GM19023 (cell line): ENCODE data around the gene ALPL.
"Not testable (repeated sequence)": the region's sequence is repeated elsewhere in the genome, so short reads cannot be mapped to it uniquely, and the experiment has no call there.

ENCODE experiments used
- ATAC-seq: cut with Tn5 transposase; IDR thresholded peaks from one replicate; pipeline ENCODE4 v1.9.1; 2021; ENCODE audit warnings: mild to moderate bottlenecking, moderate library complexity; ENCODE audit not compliant: unreplicated experiment

ALPL gene

DNA sequence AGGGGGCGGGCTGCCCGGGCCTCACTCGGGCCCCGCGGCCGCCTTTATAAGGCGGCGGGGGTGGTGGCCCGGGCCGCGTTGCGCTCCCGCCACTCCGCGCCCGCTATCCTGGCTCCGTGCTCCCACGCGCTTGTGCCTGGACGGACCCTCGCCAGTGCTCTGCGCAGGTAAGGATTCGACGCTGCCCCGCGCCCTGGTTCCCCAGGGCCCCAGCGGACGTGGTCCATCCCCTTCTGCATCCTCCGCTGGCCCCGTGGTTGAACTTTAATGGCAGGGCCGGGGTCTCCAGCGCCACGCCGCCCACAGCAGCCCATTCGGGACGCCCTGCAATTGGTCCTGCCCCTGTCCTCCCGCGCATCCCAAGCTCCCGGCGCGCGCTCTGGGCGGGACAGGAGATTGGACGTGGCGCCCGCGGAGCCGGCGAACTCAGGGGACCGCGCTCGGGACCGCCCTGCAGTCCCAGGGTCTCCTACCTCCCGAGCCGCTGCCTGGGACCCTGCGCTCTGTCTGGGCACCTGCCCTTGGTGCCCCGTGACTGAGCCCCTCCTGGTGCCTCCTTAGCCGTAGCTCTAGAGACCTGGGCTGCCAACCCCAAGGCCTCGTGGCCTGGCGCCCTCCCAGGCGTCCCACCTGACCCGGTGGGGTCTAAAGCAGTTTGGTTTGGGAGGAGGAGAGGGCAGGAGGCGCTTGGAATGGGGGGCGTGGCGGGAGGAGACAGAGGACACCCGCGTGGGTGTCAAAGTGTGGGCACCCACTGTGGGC lies at the start of gene ALPL:
Gene ALPL, plus strand, starts transcription at position 73 of the 762 bp plus-strand sequence. CDS start 44,659 bp downstream, outside the sequence.
- no peak for ATAC-seq

DNA sequence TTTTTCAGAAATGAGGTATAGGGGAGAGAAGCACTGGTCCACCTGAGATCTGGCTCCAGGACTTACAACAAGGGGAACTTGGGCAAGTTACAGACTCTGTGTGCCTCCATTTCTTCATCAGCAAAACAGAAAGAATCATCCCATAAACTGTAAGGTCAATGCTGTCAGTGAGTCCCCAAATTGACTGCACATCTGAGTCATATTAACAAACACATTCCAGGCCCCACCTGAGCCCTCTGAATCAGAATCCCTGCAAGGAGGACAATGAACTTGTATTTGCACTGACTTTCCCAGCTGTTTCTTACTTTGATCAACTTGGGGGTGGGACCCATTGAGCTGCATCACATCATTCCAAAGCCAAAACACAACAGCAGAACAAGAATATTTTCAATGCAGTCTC lies 44.1 kb upstream of the ALPL start:
- ATAC-seq: not testable (repeated sequence)

DNA sequence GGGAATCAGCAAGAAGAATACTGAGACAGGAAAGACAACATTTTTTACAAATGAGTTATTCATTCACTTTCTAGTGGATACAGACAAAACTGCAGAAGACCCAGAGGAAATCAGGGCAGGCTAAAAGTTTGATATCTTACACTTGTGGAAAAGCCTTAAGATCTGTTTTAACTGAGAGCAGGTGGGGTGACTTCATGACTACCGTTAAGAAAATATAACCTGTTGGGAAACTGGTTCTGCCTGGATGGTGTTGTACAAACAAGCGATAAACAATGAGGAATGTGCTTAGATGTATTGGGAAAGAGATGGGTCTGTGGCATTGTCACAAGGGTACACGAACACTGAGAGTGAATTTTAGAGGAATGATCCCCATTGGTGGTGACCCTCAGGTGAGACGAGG lies 41.3 kb upstream of the ALPL start:
- not testable (repeated sequence) for ATAC-seq

DNA sequence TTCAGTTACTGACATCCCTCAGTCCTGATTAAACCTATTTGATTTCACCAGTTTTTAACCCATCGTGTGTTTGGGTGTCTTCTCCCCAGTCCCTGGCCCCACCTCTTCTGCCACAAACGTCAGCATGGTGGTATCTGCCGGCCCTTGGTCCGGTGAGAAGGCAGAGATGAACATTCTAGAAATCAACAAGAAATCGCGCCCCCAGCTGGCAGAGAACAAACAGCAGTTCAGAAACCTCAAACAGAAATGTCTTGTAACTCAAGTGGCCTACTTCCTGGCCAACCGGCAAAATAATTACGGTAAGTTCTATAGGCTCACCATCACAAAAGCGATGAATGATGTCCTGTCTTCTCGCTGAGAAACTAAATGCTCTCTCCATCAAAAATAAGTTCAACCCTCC lies 40.6 kb upstream of the ALPL start:
- no peak for ATAC-seq

DNA sequence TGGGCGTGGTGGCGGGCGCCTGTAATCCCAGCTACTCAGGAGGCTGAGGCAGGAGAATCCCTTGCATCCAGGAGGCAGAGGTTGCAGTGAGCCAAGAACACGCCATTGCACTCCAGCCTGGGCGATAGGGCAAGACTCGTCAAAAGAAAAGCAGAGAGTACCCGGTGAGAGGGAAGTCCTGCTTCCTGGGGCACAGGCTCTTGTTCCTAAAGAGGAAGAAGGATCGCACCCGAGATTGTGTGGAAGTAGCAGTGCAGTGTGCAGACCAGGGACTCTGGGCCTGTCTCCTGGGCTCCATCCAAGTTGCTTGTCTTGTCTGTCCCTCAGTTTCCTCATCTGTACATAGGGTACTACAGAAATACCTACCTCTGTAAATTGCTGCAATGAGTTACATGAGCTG lies 39.6 kb upstream of the ALPL start:
- ATAC-seq: no peak

DNA sequence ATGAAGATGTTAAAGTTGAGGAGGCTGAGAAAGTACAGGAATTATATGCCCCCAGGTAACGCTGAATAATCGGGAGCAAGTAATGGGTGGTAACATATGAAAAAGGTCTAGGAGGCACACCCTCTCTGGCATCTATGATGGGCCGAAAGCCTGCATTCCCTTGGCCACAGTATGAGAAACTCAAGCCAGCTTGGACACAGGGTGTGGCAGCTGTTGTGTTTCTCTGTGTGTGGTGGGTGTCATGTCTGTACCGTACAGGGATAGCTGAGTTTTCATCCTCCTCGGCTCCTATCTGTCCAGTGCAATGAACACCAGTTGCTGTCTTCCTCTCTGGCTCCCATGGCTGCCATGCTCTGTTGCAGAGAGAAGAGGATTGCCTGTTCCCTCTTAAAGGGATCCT lies 36.4 kb upstream of the ALPL start:
- no peak for ATAC-seq

DNA sequence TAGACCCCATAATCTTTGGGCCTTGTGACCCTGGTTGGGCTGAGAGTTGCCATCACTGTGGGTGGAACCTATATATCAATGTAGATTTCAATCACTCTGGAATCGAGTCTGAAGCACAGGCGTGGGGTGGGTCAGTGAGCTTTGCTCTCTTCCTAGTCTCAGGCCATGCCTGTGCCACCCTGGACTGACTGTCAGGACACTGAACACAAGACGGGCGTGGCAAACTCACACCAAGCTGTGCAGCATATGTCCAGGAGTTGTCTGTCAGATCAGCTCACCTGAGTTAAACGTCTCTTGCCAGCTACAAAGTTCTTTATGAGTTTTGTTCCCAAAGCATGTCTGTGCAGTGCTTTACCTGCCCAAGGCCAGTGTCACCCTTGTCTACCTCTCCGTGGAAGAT lies 30.9 kb upstream of the ALPL start:
- no peak for ATAC-seq

DNA sequence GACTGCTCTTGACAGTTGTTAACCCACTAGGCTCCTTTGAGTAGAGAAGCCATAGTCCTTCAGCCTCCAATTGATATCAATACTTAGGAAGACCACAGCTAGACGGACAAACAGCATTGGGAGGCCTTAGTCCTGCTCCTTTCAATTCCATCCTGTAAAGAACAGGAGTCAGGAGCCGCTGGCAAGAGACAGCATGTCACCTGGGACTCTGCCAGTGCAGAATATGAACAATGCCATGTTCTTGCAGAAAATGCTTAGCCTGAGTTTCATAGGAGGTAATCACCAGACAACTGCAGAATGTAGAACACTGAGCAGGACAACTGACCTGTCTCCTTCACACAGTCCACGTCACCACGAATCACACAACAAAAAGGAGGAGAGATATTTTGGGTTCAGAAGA lies 25.3 kb upstream of the ALPL start:
- ATAC-seq: not testable (repeated sequence)

DNA sequence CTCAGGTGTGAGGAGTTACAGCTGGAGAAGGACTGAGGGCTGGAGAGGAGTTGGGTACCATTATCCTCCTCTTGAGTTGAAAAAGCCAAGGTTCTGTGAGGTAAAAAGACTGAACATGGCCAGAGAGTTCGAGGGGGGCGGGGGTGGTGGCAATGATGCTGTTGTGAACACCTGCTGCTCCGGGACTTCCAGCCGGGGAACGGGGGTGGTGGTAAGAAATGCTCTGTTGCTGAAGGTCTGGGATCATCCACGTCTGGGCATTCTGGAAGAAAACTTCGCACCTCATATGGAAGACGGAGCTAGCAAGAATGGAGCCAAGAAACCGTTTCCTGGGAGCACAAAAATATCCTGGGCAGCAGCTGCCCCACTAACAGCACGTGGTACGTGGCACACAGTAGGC lies 20.1 kb upstream of the ALPL start:
- no peak for ATAC-seq

DNA sequence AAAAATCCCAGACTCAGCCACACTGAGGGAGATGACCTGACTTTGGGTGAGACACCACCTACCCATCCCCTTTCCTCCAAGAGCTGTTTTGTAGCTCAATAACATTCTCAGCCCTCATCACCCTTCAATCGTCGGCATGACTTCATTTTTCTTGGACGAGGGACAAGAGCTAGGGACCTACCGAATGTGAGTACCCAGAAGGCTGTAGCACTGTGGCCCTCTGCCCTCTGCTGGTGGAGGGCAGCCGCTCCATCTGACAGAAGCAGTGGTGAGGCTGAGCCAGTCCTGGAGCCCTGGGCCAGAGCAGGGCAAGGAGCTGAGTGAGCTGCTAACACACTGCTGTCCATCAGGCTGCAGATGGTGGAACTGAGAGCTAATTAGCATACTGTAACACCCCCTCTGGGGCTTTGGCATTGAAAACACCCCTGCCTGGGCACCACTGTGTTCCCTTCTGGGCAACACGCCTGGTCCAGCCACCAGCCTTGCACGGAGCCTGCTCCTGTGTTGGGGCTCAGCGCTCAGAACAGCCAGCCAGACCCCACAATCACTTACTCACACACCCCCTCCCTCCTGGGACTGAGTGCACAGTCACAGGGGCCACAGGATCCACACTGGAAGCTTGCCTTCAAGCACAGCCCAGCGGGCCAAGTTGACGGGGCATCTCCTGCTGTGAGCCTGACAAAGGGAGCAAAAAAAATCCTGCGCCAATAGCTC lies 18.3 kb upstream of the ALPL start:
- ATAC-seq: no peak

DNA sequence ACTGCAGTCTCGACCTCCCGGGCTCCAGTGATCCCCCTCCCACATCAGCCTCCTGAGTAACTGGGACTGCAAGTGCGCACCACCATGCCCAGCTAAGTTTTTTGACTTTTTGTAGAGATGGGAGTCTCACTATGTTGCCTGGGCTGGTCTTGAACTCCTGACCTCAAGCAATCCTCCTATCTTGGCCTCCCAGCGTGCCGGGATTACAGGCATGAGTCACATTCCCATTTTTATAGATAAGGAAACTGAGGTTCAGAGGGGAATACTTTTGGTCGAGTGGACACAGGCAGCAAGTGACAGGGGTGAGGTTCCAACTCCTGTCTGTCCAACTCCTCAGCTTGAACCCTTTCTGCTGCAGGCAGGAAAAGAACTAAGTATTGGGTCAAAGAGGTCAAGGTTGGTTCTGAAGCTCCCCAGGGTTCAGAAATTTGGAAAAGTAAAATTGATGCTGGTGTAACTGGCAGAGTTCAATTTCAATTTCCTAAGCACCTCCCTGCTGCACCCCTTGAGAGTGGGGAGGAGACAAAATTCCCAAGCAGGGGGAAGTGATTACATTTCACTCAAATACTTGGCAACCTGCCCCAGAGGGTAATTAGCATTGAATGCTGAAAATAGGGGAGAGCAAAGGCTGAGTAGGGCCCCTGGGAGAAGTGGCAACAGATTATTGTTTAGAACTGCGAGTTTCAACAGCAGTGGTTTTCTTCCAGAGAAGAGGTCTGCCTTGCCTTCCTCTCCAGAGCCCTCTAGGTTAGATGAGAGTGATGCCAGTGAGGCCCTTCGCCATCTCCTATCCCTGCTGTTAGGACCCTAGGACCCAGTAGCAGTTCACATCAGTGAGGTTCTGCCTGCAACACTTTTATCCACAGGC lies 17.5 kb upstream of the ALPL start:
- ATAC-seq: no peak

DNA sequence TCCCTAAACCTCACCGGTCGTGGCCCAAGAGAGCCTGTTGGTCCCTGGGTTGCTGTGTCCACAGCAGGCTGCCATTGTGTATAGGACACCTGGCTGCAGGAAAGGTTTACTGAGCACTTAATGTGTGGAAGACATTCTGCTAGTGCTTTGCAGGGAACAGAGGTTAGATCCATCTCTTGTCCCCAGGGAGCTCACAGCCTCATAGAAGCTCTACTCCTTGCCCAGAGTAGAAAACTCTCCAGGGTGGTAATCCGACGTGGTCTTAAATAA lies 16.9 kb upstream of the ALPL start:
- no peak for ATAC-seq

DNA sequence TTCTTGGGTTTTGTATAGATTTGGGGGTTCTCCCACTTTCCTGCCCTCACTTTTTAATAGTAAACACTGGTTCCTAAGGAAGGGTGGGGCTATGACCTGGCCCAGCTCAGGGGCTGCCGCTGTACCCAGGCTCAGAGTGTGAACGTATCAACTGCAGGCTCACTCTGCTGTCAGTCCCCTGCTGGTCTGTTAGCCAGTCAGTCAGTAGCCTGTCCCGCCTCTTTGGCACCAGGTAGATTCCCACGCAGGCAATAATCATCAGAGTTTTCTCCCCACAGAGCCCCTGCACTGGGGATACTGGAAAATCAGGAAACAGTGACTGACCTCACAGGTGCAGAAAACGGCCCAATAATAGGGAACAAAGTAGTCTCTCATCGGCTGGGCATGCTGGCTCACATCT lies 15.0 kb upstream of the ALPL start:
- ATAC-seq: no peak

DNA sequence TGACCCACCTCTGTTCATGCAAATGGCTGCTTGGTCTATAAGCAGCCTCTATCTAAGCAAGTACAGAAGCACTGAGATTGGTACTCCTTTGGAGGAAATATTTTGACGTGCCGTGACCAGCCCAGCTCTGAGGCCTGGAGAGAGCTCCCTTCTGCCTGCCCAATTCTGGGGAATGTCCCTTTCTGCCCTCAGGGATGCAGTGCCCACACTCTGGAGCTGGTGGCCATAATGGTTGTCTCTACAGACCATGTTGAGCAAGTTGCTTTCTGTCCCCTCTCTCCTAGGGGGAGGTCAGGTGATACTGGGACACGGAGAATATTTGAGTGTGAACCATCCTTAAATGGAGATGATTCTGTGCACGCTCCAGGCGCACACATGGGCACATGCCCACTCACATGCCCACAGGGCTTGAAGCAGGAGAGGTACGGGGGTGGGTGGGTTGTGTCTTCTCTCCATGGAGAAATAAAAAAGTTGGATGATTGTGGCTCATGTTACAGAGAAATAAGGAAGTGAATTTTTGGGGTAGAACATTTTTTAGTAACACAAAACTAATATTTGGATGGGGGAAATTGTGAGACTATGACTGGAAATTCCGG lies 13.9 kb upstream of the ALPL start:
- ATAC-seq: no peak

DNA sequence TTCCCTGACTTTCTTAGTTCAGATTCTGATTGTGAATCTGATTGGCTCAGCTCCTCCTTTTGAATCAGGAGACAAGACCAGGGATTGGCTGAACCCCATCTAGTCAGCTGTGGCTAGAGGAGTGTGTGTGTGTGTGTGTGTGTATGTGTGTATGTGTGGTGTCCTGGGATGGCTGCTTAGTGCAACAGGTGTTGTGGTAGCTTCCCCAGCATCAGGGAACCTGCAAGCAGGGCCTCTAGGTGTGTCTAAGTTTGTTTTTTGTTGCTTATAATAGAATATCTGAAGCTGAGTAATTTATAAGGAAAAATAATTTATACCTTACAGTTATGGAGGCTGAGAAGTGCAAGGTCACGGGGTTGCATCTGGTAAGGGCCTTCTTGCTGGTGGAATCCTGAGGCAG lies 13.2 kb upstream of the ALPL start:
- no peak for ATAC-seq

DNA sequence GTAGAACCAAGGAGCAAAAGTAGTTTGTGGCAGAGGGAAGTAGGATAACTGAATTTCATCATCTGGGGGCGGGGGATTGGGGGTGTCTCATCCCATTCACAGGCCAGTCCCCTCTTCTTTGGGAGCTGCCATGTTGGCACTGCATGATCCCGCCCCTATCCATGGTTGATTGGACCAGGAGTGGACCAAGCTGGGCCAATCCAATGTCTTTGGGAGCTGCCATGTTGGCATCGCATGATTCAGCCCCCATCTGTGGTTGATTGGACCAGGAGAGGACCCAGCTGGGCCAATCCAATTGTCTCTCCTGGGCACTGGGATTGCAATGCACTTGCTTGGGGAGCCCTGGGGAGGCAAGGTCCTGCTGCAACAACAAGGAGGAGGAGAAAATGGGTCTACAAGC lies 12.3 kb upstream of the ALPL start:
- no peak for ATAC-seq

DNA sequence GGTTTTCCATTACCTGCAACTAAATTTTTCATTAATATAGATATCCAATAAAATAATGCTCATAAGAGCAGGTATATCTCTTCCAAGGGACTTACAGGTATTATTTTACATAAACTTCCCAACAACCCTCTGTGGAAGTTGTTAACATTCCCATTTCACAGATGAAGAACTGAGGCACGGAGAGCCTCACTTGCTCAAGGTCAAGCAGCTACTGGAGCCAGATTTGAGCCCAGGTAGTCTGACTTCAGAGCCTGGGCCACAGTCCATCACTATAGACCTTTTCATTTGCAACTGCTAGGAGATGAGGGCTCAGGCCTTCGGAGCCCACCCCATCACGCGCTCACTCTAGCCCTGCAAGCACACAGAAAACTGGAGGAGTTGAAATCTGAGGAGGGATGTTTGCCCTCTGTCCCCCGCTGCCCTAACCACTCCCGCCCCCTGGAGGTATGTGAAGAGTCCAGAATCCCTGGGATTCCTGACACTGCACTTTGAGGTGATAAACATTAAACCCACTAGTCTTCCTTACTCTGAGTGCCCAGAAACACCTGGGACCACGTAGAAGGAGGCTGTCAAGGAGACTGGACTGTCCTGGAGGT lies 11.7 kb upstream of the ALPL start:
- ATAC-seq: no peak

DNA sequence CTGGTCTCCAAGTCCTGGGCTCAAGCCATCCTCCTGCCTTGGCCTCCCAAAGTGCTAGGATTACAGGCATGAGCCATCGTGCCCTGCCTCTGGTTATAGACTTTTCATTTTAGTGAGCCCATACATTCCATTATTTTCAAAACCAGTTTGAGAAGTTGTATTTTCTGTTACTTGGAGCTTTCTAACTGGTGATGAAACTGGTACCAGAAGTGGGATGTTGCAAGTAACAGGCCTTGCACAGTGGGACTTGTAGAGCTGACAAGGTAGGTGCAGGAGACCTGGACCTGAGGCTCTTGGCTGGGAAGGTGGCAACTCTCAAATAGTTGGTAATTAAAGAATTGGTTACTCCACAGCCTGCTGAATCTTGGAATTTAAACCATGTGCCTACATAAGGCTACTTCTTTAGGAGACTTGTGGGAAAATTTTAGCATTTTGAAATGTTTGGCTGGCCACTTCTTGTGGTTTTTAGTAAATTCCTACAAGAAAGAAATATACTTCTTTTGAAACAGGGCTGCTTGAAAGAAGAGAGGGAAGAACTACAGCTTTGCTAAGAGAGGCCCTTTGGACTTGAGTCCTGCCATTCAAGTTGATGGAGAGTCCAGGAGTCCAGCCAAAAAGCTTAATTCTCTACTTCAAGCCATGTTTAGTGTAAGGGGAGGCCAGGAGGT lies 9.8 kb upstream of the ALPL start:
- no peak for ATAC-seq

DNA sequence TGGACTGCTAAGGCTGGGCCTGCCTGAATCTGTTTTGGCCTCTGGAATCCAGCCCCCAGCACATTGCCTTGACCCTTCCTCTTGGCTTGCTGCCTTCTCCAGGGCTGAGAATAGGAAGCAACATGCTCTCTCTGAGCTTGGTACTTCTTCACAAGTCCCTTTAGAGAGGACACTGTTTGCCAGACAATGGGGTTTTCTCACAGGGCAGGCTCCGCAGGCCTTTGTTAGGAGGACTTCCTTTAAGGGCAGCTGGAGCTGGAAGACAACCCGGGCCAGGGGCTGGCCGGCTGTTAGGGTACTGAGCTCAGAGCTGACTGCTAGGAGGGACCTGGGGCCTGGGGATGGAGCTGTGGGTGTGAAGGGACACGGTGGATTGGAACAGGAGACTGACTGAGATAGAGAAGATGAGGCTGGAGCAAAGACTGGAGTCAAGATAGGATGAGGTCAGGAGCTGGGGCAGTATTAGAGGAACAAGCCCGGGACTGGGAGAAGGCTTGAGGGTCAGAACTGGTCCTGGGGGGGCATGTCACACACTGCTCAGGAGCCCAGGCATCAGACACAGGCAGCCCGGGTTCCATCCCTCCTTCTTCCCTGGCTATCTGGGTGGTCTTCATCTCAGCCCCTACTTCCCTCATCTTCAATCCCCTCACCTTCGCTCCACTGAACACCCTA lies 5.4 kb upstream of the ALPL start:
- ATAC-seq: no peak

DNA sequence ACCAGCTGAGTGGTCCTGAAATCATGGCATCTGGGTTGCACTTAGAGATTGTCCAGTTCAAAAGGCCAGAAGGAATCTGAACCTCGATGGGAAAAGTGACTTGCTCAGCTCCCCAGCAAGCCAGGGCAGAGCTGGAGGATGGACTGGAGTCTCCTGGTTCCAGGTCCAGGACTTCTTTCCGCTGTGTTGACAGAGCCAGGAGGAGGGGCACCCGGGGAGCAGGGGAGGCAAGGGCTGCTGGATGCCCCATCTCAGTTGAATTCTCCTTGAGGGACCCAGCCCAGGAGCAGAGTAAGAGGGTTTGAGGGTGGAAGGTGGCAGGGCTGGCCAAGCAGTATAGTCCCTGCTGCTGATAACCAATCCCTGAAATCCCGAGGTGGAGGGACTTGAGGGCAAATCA lies 2.4 kb upstream of the ALPL start:
- ATAC-seq: no peak
